ENCODE data around the gene FOXD4L1. TPM values are rescaled to one million over a fixed set of nuclear protein-coding genes. Genes with fewer than 3 reads are reported as not detected.
"Not testable (repeated sequence)": the region's sequence is repeated elsewhere in the genome, so short reads cannot be mapped to it uniquely, and the experiment has no call there.

FOXD4L1 gene
- total RNA-seq, 2 donors from 2014 or later: 0.15 to 0.22 TPM

- H3K9ac ChIP-seq (ENCODE audit: extremely low read depth, low read length, poor library complexity, severe bottlenecking); H3K4me1 Mint-ChIP-seq; H3K27ac Mint-ChIP-seq; H3K9me3 Mint-ChIP-seq; H3K27ac ChIP-seq (ENCODE audit: low read depth, low read length); H3K27me3 ChIP-seq (ENCODE audit: control insufficient read depth, insufficient read depth, low read length, poor library complexity, severe bottlenecking); H3K4me1 ChIP-seq (ENCODE audit: control insufficient read depth, insufficient read depth, low read length); H3K4me3 Mint-ChIP-seq; DNase-seq; H3K9me3 ChIP-seq (ENCODE audit: control insufficient read depth, low read length); H3K36me3 Mint-ChIP-seq (ENCODE audit: low read depth); H3K36me3 ChIP-seq (ENCODE audit: control insufficient read depth, insufficient read depth, low read length); H3K4me3 ChIP-seq (ENCODE audit: low read length): not testable (repeated sequence)
- H3K27me3 Mint-ChIP-seq (ENCODE audit: insufficient read depth): peaks cover 12% of the 10 kb centered on the region
- WGBS, 2 experiments (ENCODE audit: insufficient coverage in 1 of 2, insufficient read length in 1 of 2): no CpG with 5 or more reads among the region's 1 CpG
Observed at GRCh38 chr2:113524986-113525385, 26.5 kb downstream of the FOXD4L1 start.

- not testable (repeated sequence) for H3K4me1 Mint-ChIP-seq; H3K9ac ChIP-seq (ENCODE audit: extremely low read depth, low read length, poor library complexity, severe bottlenecking); H3K27ac Mint-ChIP-seq; H3K36me3 Mint-ChIP-seq (ENCODE audit: low read depth); H3K36me3 ChIP-seq (ENCODE audit: control insufficient read depth, insufficient read depth, low read length); H3K4me3 Mint-ChIP-seq; H3K4me3 ChIP-seq (ENCODE audit: low read length); H3K27me3 ChIP-seq (ENCODE audit: control insufficient read depth, insufficient read depth, low read length, poor library complexity, severe bottlenecking); H3K27ac ChIP-seq (ENCODE audit: low read depth, low read length); H3K9me3 Mint-ChIP-seq; H3K9me3 ChIP-seq (ENCODE audit: control insufficient read depth, low read length); H3K4me1 ChIP-seq (ENCODE audit: control insufficient read depth, insufficient read depth, low read length); DNase-seq
- TF ChIP-seq CTCF (conservative IDR thresholded peaks at IDR 0.05): peak; percentile 25
- peaks cover 15% of the 10 kb centered on the region for H3K27me3 Mint-ChIP-seq (ENCODE audit: insufficient read depth)
- 32% methylated on average over 5 of the region's 12 CpGs; no CpG with 5 or more reads in 1 of the 2 experiments for WGBS, 2 experiments (ENCODE audit: insufficient coverage in 1 of 2, insufficient read length in 1 of 2)
Observed at GRCh38 chr2:113527350-113528045, 29.0 kb downstream of the FOXD4L1 start.

GRCh38 chr2:113528126-113528525, 29.7 kb downstream of the FOXD4L1 start:
- H3K27me3 Mint-ChIP-seq (ENCODE audit: insufficient read depth): peaks cover 18% of the 10 kb centered on the region
- H3K4me3 ChIP-seq (ENCODE audit: low read length); H3K36me3 Mint-ChIP-seq (ENCODE audit: low read depth); H3K36me3 ChIP-seq (ENCODE audit: control insufficient read depth, insufficient read depth, low read length); DNase-seq; H3K27me3 ChIP-seq (ENCODE audit: control insufficient read depth, insufficient read depth, low read length, poor library complexity, severe bottlenecking); H3K27ac Mint-ChIP-seq; H3K9me3 Mint-ChIP-seq; H3K4me1 Mint-ChIP-seq; H3K9ac ChIP-seq (ENCODE audit: extremely low read depth, low read length, poor library complexity, severe bottlenecking); H3K9me3 ChIP-seq (ENCODE audit: control insufficient read depth, low read length); H3K4me3 Mint-ChIP-seq; H3K4me1 ChIP-seq (ENCODE audit: control insufficient read depth, insufficient read depth, low read length); H3K27ac ChIP-seq (ENCODE audit: low read depth, low read length): not testable (repeated sequence)
- 66% methylated on average over 3 of the region's 5 CpGs; no CpG with 5 or more reads in 1 of the 2 experiments for WGBS, 2 experiments (ENCODE audit: insufficient coverage in 1 of 2, insufficient read length in 1 of 2)

- H3K27me3 Mint-ChIP-seq (ENCODE audit: insufficient read depth): peaks cover 26% of the 10 kb centered on the region
- not testable (repeated sequence) for H3K27ac Mint-ChIP-seq; H3K27ac ChIP-seq (ENCODE audit: low read depth, low read length); DNase-seq; H3K4me3 Mint-ChIP-seq; H3K4me1 Mint-ChIP-seq; H3K9ac ChIP-seq (ENCODE audit: extremely low read depth, low read length, poor library complexity, severe bottlenecking); H3K4me1 ChIP-seq (ENCODE audit: control insufficient read depth, insufficient read depth, low read length); H3K4me3 ChIP-seq (ENCODE audit: low read length); H3K9me3 Mint-ChIP-seq; H3K36me3 ChIP-seq (ENCODE audit: control insufficient read depth, insufficient read depth, low read length); H3K36me3 Mint-ChIP-seq (ENCODE audit: low read depth); H3K9me3 ChIP-seq (ENCODE audit: control insufficient read depth, low read length); H3K27me3 ChIP-seq (ENCODE audit: control insufficient read depth, insufficient read depth, low read length, poor library complexity, severe bottlenecking)
- 89% methylated on average over 3 of the region's 3 CpGs; no CpG with 5 or more reads in 1 of the 2 experiments for WGBS, 2 experiments (ENCODE audit: insufficient coverage in 1 of 2, insufficient read length in 1 of 2)
Observed at GRCh38 chr2:113528904-113529303, 30.4 kb downstream of the FOXD4L1 start.

- not testable (repeated sequence) for H3K4me3 ChIP-seq (ENCODE audit: low read length); DNase-seq; H3K27me3 ChIP-seq (ENCODE audit: control insufficient read depth, insufficient read depth, low read length, poor library complexity, severe bottlenecking); H3K36me3 ChIP-seq (ENCODE audit: control insufficient read depth, insufficient read depth, low read length); H3K9ac ChIP-seq (ENCODE audit: extremely low read depth, low read length, poor library complexity, severe bottlenecking); H3K36me3 Mint-ChIP-seq (ENCODE audit: low read depth); H3K9me3 ChIP-seq (ENCODE audit: control insufficient read depth, low read length); H3K27ac Mint-ChIP-seq; H3K27ac ChIP-seq (ENCODE audit: low read depth, low read length); H3K4me3 Mint-ChIP-seq; H3K4me1 ChIP-seq (ENCODE audit: control insufficient read depth, insufficient read depth, low read length); H3K4me1 Mint-ChIP-seq; H3K9me3 Mint-ChIP-seq
- WGBS, 2 experiments (ENCODE audit: insufficient coverage in 1 of 2, insufficient read length in 1 of 2): no CpG with 5 or more reads among the region's 4 CpGs
- peaks cover 26% of the 10 kb centered on the region for H3K27me3 Mint-ChIP-seq (ENCODE audit: insufficient read depth)
Observed at GRCh38 chr2:113532991-113533390, 34.5 kb downstream of the FOXD4L1 start.

GRCh38 chr2:113536573-113536972, 38.1 kb downstream of the FOXD4L1 start:
- H3K9me3 Mint-ChIP-seq; H3K36me3 Mint-ChIP-seq (ENCODE audit: low read depth); H3K4me1 ChIP-seq (ENCODE audit: control insufficient read depth, insufficient read depth, low read length); H3K36me3 ChIP-seq (ENCODE audit: control insufficient read depth, insufficient read depth, low read length); H3K4me1 Mint-ChIP-seq; H3K4me3 Mint-ChIP-seq; H3K9ac ChIP-seq (ENCODE audit: extremely low read depth, low read length, poor library complexity, severe bottlenecking); H3K27ac ChIP-seq (ENCODE audit: low read depth, low read length); DNase-seq; H3K27ac Mint-ChIP-seq; H3K4me3 ChIP-seq (ENCODE audit: low read length); H3K9me3 ChIP-seq (ENCODE audit: control insufficient read depth, low read length): not testable (repeated sequence)
- H3K27me3 Mint-ChIP-seq (ENCODE audit: insufficient read depth): peaks cover 29% of the 10 kb centered on the region
- H3K27me3 ChIP-seq (ENCODE audit: control insufficient read depth, insufficient read depth, low read length, poor library complexity, severe bottlenecking): peaks cover 11% of the 10 kb centered on the region
- 84% methylated on average over 4 of the region's 6 CpGs; no CpG with 5 or more reads in 1 of the 2 experiments for WGBS, 2 experiments (ENCODE audit: insufficient coverage in 1 of 2, insufficient read length in 1 of 2)

Measured in endodermal cell (in vitro differentiated cells).